Right atrium auricular region (tissue), 2 donors: ENCODE measurements around the gene NRXN3. TPM values are rescaled to one million over a fixed set of nuclear protein-coding genes. Genes with fewer than 3 reads are reported as not detected.

ENCODE experiments used
- DNase-seq: peaks from one replicate; pipeline ENCODE4 v3.0.0-alpha.2; 2019; ENCODE audit warnings: low spot score
- H3K27ac ChIP-seq, 2 donors: fragments of 200-600 bp; sonication (generic); 1 replicate in 1 of 2; 2 replicates in 1 of 2; pipeline ENCODE4 v1.5.1; 2016 to 2019
- H3K27me3 ChIP-seq, 2 donors: fragments of 200-600 bp; sonication (generic); one replicate each; pipeline versions ENCODE4 v1.5.1 to v1.6.0; 2017 to 2019
- H3K36me3 ChIP-seq: fragments of 200-600 bp; sonication (generic); one replicate; pipeline ENCODE4 v1.5.1; 2016
- H3K4me1 ChIP-seq, 2 donors: fragments of 200-600 bp; sonication (generic); one replicate each; pipeline versions ENCODE4 v1.5.1 to v1.6.0; 2017 to 2019
- H3K4me3 ChIP-seq, 2 donors: fragments of 200-600 bp; sonication (generic); 1 replicate in 1 of 2; 2 replicates in 1 of 2; pipeline ENCODE4 v1.5.1; 2017 to 2019; ENCODE audit warnings: mild to moderate bottlenecking in 1 of 2, moderate library complexity in 1 of 2
- H3K9me3 ChIP-seq, 2 donors: fragments of 200-600 bp; sonication (generic); one replicate each; pipeline ENCODE4 v1.5.1; 2019
- total RNA-seq, 2 donors: library from RNA; depleted of rRNA; stranded (reverse); fragments of >200 nt; gene quantifications; one replicate each; pipeline ENCODE4 v1.1.0, GENCODE V29; 2016
- TF ChIP-seq, protein P1 (sequence below), 2 donors: fragments of 200-600 bp; sonication (generic); IDR thresholded peaks; one replicate each; pipeline ENCODE4 v1.5.1; 2019; ENCODE audit warnings: antibody characterized with exemption in 2 of 2

NRXN3 gene
- total RNA-seq, 2 donors from 2014 or later: 2.0 to 2.3 TPM

- no peaks in the 10 kb centered on the region for H3K27me3 ChIP-seq
- no peak overlapping the region for H3K27ac ChIP-seq
- H3K36me3 ChIP-seq: no peaks in the 10 kb centered on the region
- H3K4me3 ChIP-seq: no peak overlapping the region
- DNase-seq: no peak
- no peaks in the 10 kb centered on the region for H3K4me1 ChIP-seq
- TF ChIP-seq, protein P1, sequence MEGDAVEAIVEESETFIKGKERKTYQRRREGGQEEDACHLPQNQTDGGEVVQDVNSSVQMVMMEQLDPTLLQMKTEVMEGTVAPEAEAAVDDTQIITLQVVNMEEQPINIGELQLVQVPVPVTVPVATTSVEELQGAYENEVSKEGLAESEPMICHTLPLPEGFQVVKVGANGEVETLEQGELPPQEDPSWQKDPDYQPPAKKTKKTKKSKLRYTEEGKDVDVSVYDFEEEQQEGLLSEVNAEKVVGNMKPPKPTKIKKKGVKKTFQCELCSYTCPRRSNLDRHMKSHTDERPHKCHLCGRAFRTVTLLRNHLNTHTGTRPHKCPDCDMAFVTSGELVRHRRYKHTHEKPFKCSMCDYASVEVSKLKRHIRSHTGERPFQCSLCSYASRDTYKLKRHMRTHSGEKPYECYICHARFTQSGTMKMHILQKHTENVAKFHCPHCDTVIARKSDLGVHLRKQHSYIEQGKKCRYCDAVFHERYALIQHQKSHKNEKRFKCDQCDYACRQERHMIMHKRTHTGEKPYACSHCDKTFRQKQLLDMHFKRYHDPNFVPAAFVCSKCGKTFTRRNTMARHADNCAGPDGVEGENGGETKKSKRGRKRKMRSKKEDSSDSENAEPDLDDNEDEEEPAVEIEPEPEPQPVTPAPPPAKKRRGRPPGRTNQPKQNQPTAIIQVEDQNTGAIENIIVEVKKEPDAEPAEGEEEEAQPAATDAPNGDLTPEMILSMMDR (IDR thresholded peaks at IDR 0.05): no peak
- H3K9me3 ChIP-seq: no peaks in the 10 kb centered on the region
Observed at GRCh38 chr14:78700236-78700635, 530.1 kb downstream of the NRXN3 start.

GRCh38 chr14:78701246-78701645, 531.1 kb downstream of the NRXN3 start:
- Histone ChIP-seq H3K27ac (no peak overlapping the region), H3K27me3 (no peaks in the 10 kb centered on the region), H3K4me3 (no peak overlapping the region), H3K4me1 (no peaks in the 10 kb centered on the region), H3K36me3 (no peaks in the 10 kb centered on the region), H3K9me3 (no peaks in the 10 kb centered on the region)
- no peak for DNase-seq
- TF ChIP-seq, protein P1 (IDR thresholded peaks at IDR 0.05): no peak

GRCh38 chr14:78704965-78705364, 534.8 kb downstream of the NRXN3 start:
- Histone ChIP-seq H3K9me3 (no peaks in the 10 kb centered on the region), H3K4me3 (no peak overlapping the region), H3K27ac (no peak overlapping the region), H3K36me3 (no peaks in the 10 kb centered on the region), H3K4me1 (no peaks in the 10 kb centered on the region), H3K27me3 (no peaks in the 10 kb centered on the region)
- no peak for DNase-seq
- TF ChIP-seq, protein P1 (IDR thresholded peaks at IDR 0.05): no peak

DNA sequence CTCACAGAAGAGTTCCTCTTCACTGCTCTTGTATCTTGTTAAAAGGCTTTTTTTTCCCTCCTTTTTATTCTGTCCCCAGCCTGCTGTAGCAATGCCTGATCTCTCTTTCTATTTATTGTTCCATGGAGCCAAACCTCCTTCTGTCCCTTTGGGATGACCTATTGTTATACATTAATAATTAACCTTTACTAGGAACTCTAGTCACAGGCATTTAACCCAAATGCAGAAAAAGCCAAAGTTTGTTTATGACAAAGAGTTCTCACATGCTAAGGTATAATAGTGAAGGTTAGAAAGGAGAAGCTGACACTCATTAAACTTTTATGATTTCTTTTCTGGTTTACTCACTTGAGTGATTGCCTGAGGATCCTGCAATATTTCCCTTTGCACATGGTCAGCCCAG, 535.8 kb downstream of the NRXN3 start:
- Histone ChIP-seq H3K9me3 (no peaks in the 10 kb centered on the region), H3K27me3 (no peaks in the 10 kb centered on the region), H3K4me3 (no peak overlapping the region), H3K36me3 (no peaks in the 10 kb centered on the region), H3K4me1 (no peaks in the 10 kb centered on the region), H3K27ac (no peak overlapping the region)
- no peak for DNase-seq
- TF ChIP-seq, protein P1 (IDR thresholded peaks at IDR 0.05): no peak

DNA sequence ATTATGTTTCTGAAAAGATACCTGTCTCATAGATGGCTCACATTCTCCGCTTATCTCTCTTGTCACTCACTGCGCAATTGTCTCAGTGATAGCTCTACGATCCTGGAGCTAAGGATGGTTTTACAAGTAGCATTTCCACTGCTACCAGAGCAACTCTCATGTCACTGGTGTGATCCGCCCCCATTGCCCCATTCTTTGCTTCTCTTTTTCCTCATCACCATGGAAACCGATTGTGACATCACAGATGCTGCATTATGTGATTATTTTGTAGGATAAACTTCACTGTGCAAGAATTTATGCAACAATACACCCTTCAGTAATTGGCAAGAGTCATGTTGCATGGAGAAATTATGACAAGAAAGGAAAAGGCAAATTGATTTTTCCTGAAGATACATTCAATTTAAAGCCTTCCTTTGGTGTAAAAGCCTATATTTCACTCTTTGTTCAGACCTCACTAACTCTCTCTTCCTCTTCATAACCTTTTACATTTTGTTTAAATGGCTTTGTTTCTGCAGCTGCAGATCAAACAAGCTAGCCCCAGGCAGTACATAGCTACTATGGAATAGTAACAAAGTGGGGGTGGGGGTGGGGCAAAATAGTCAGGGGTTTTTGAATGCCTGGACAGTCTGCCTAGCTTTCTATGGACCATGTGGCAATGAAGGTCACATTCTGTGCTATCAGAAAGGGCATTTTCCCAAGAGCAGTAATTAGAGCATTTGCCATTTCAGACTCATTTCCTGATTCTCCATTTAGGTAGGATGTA, 539.8 kb downstream of the NRXN3 start:
- no peak overlapping the region for H3K4me3 ChIP-seq
- no peak for DNase-seq
- H3K27ac ChIP-seq: no peak overlapping the region
- H3K36me3 ChIP-seq: no peaks in the 10 kb centered on the region
- TF ChIP-seq, protein P1 (IDR thresholded peaks at IDR 0.05): no peak
- no peaks in the 10 kb centered on the region for H3K27me3 ChIP-seq
- no peaks in the 10 kb centered on the region for H3K9me3 ChIP-seq
- no peaks in the 10 kb centered on the region for H3K4me1 ChIP-seq

DNA sequence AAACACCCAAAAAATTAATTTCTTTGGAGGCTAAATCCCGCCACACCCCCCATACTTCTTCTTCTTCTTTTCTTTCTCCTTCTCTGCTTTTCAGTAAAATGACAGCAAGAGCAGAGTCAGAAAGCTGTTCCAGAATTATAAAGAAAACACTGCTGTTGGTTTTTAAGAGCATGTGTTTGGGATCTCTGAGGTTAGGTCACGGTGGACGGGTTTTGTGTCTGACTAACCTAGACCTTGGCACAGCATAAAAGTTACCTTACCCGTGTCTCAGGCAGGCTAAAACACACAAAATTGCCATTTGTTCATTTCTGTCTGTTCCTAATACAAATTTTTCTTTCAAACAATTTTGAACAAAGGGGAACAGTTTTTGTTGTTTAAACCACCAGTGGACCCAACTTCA, 540.8 kb downstream of the NRXN3 start:
- DNase-seq: no peak
- Histone ChIP-seq H3K36me3 (no peaks in the 10 kb centered on the region), H3K4me3 (no peak overlapping the region), H3K9me3 (no peaks in the 10 kb centered on the region), H3K4me1 (no peaks in the 10 kb centered on the region), H3K27me3 (no peaks in the 10 kb centered on the region), H3K27ac (no peak overlapping the region)
- TF ChIP-seq, protein P1 (IDR thresholded peaks at IDR 0.05): no peak
